Calu3 (cell line): Measurements from ENCODE around the gene HACD1. TPM values are rescaled to one million over a fixed set of nuclear protein-coding genes. Genes with fewer than 3 reads are reported as not detected.

Experiments used
- BruUV-seq: library from RNA; stranded (reverse); fragments of 400-500 nt; replicated peaks from 2 replicates; lab custom pipeline; 2021; lab: Mats Ljungman, UMichigan
- CTCF ChIA-PET: fragments of 300-600 bp; sonication (Branson Sonifier 250); formaldehyde crosslinking; loops from one replicate; lab custom pipeline; 2022; ENCODE audit warnings: antibody characterized with exemption; lab: Charles Lee
- DNase-seq: peaks from one replicate; pipeline ENCODE4 v3.0.0; 2022
- H3K27ac Mint-ChIP-seq: one replicate; pipeline ENCODE4 v1.8.0; 2022; ENCODE audit warnings: mixed read lengths; ENCODE audit not compliant: unreplicated experiment
- H3K27me3 Mint-ChIP-seq: one replicate; pipeline ENCODE4 v1.8.0; 2022; ENCODE audit warnings: mixed read lengths; ENCODE audit not compliant: unreplicated experiment
- H3K36me3 Mint-ChIP-seq: one replicate; pipeline ENCODE4 v1.8.0; 2022; ENCODE audit warnings: mild to moderate bottlenecking, moderate library complexity, mixed read lengths; ENCODE audit not compliant: insufficient read depth, unreplicated experiment
- H3K4me1 Mint-ChIP-seq: one replicate; pipeline ENCODE4 v1.8.0; 2022; ENCODE audit warnings: mild to moderate bottlenecking, low read depth, mixed read lengths; ENCODE audit not compliant: unreplicated experiment
- H3K4me3 Mint-ChIP-seq: one replicate; pipeline ENCODE4 v1.8.0; 2022; ENCODE audit warnings: mild to moderate bottlenecking, low read depth, moderate library complexity, mixed read lengths; ENCODE audit not compliant: unreplicated experiment
- H3K9me3 Mint-ChIP-seq: one replicate; pipeline ENCODE4 v1.8.0; 2022; ENCODE audit warnings: low read depth, mixed read lengths; ENCODE audit not compliant: unreplicated experiment
- CTCF ChIP-seq: fragments of 200-600 bp; IDR thresholded peaks from one replicate; pipeline ENCODE4 v1.8.0; 2022; ENCODE audit warnings: antibody characterized with exemption; ENCODE audit not compliant: unreplicated experiment
- intact Hi-C: fragments of 100-400 bp; cut with micrococcal nuclease; formaldehyde crosslinking; loops from one replicate; pipeline ENCODE4 v1.10.0; 2022; ENCODE audit not compliant: unreplicated experiment
- total RNA-seq: library from RNA; stranded (reverse); gene quantifications from 2 replicates; pipeline ENCODE4 v1.2.3, GENCODE V29; 2022

Gene HACD1
- total RNA-seq, 1 experiment from 2014 or later: 17.3 TPM

DNA sequence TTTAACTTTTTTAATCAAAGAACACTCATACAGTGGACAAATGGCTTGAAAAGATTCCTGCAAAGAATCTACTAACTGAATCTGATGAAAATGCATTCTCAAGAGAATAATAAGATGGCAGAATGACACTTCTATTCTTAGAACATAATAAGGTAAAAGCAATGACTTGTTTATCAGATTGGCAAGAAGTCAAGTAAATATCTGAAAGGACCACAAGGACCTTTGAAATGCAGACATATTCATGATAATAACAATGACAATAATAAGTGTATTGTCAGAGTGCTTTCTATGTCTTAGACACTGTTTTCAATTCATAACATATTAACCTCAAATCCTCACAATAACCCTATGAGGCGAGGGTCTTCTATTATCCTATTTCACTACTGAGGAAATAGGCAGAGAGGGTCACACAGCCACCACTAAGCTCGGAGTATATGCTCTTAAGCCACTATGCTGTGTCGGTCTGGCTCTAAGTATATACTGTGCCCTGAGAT lies 10.6 kb downstream of the HACD1 start:
- H3K27ac Mint-ChIP-seq: no peak overlapping the region
- no peaks in the 10 kb centered on the region for H3K27me3 Mint-ChIP-seq
- TF ChIP-seq CTCF: no peak
- intact Hi-C loops: loop anchor here (1.0 to 5.0 kb wide), 4 partner anchors 136 to 611 kb away; no protein-coding TSS in a partner anchor
- no peaks in the 10 kb centered on the region for H3K36me3 Mint-ChIP-seq
- CTCF ChIA-PET: interaction anchor here (0.7 kb wide), 1 partner anchor 137 kb away, joined by 3 read pairs; no protein-coding TSS in a partner anchor
- no peaks in the 10 kb centered on the region for H3K9me3 Mint-ChIP-seq
- no peaks in the 10 kb centered on the region for H3K4me1 Mint-ChIP-seq
- no TSS peak for BruUV-seq
- no peak for DNase-seq
- no peak overlapping the region for H3K4me3 Mint-ChIP-seq

GRCh38 chr10:17605936-17606335 lies 11.2 kb downstream of the HACD1 start:
- Mint-ChIP-seq H3K36me3 (no peaks in the 10 kb centered on the region), H3K9me3 (no peaks in the 10 kb centered on the region), H3K27ac (no peak overlapping the region), H3K4me3 (no peak overlapping the region), H3K27me3 (no peaks in the 10 kb centered on the region), H3K4me1 (no peaks in the 10 kb centered on the region)
- TF ChIP-seq CTCF: no peak
- CTCF ChIA-PET: interaction anchor here (0.7 kb wide), 1 partner anchor 137 kb away, joined by 3 read pairs; no protein-coding TSS in a partner anchor
- no TSS peak for BruUV-seq
- intact Hi-C loops: loop anchor here (2.0 to 5.0 kb wide), 3 partner anchors 137 to 611 kb away; no protein-coding TSS in a partner anchor
- no peak for DNase-seq

DNA sequence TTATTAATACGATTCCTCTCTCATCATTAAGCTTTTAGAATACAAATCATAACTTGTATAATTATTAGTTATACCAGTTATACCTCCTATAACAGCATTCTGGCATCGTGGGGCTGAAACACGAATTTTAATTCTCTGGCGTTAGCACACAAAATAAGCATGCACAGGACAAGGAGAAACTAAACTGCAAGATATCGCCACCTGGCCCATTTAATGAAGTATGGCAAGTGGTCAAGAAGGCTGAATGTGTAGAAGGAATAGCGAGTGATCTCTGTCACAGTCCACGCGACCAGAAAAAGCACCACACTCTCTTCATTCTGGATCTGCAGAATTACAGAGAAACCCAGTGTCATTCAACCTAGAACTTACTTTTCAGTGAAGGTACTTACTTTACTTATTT lies 18.1 kb downstream of the HACD1 start:
- Mint-ChIP-seq H3K9me3 (no peaks in the 10 kb centered on the region), H3K27me3 (no peaks in the 10 kb centered on the region), H3K36me3 (no peaks in the 10 kb centered on the region), H3K4me3 (no peak overlapping the region), H3K27ac (no peak overlapping the region), H3K4me1 (no peaks in the 10 kb centered on the region)
- TF ChIP-seq CTCF: no peak
- BruUV-seq: no TSS peak
- CTCF ChIA-PET: no interaction called here
- DNase-seq: no peak
- intact Hi-C loops: loop anchor here (5.0 kb wide), 1 partner anchor 307 kb away; no protein-coding TSS in a partner anchor

DNA sequence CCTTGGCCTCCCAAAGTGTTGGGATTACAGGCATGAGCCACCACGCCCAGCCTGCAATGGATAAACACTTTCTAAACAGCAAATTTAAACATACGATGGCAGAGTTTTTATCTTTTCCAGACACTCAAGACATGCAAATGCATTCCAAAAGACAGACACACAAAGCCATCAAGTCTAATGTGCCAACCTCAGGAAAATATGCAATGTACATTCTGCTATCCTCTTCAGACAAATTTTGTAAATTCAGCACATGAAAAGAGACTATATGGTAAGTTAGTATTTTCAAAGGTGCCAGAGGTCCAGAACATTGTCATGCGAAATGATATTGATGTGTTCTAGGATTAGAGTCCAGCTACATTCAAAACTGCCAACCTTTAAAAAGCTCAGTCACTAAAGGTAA lies 19.8 kb downstream of the HACD1 start:
- CTCF ChIA-PET: no interaction called here
- H3K27ac Mint-ChIP-seq: no peak overlapping the region
- BruUV-seq: no TSS peak
- no peaks in the 10 kb centered on the region for H3K36me3 Mint-ChIP-seq
- no peak for TF ChIP-seq CTCF
- no peak for DNase-seq
- H3K27me3 Mint-ChIP-seq: no peaks in the 10 kb centered on the region
- H3K4me1 Mint-ChIP-seq: no peaks in the 10 kb centered on the region
- H3K4me3 Mint-ChIP-seq: no peak overlapping the region
- intact Hi-C loops: loop anchor here (5.0 kb wide), 1 partner anchor 305 kb away; no protein-coding TSS in a partner anchor
- no peaks in the 10 kb centered on the region for H3K9me3 Mint-ChIP-seq
